HepG2 (cell line): ENCODE data around the gene MAD2L2. TPM values are rescaled to one million over a fixed set of nuclear protein-coding genes. Genes with fewer than 3 reads are reported as not detected.

Source experiments
- EZH2 ChIP-seq: conservative IDR thresholded peaks from 2 replicates; pipeline ENCODE4 v1.6.1; 2012; ENCODE audit warnings: mild to moderate bottlenecking, low read depth, low read length, moderate library complexity
- FOXC1 ChIP-seq: sonication (generic); formaldehyde crosslinking; IDR thresholded peaks from 2 replicates; pipeline ENCODE4 v1.8.0; 2022; ENCODE audit warnings: mild to moderate bottlenecking, missing genetic modification reagents, borderline replicate concordance
- KMT2B ChIP-seq: IDR thresholded peaks from 2 replicates; pipeline ENCODE4 v1.6.1; 2016; ENCODE audit warnings: missing genetic modification reagents, missing compliant biosample characterization
- PAF1 ChIP-seq: IDR thresholded peaks from 2 replicates; pipeline ENCODE4 v1.6.1; 2016; ENCODE audit warnings: missing genetic modification reagents, missing compliant biosample characterization
- POGZ ChIP-seq: sonication (generic); formaldehyde crosslinking; IDR thresholded peaks from 2 replicates; pipeline ENCODE4 v1.4.0; 2020; ENCODE audit warnings: mild to moderate bottlenecking, missing genetic modification reagents
- POLR2G ChIP-seq: fragments of 200-400 bp; formaldehyde crosslinking; IDR thresholded peaks from 2 replicates; pipeline ENCODE4 v1.6.1; 2018; ENCODE audit warnings: mild to moderate bottlenecking, low read depth, low read length, moderate library complexity
- SMAD1 ChIP-seq: sonication (generic); formaldehyde crosslinking; IDR thresholded peaks from 2 replicates; pipeline ENCODE4 v1.4.0; 2020; ENCODE audit warnings: missing genetic modification reagents, low read depth, mild to moderate bottlenecking, borderline replicate concordance
- TAF1 ChIP-seq: sonication (generic); formaldehyde crosslinking; IDR thresholded peaks from 2 replicates; pipeline ENCODE4 v1.4.0; 2020; ENCODE audit warnings: missing genetic modification reagents
- TBX2 ChIP-seq: sonication (generic); formaldehyde crosslinking; IDR thresholded peaks from 2 replicates; pipeline ENCODE4 v1.5.0; 2020; ENCODE audit warnings: missing genetic modification reagents, mild to moderate bottlenecking, borderline replicate concordance
- ZNF234 ChIP-seq: sonication (generic); formaldehyde crosslinking; conservative IDR thresholded peaks from 2 replicates; pipeline ENCODE4 v1.5.1; 2020; ENCODE audit warnings: mild to moderate bottlenecking, missing genetic modification reagents
- ZNF501 ChIP-seq: sonication (generic); formaldehyde crosslinking; IDR thresholded peaks from 2 replicates; pipeline ENCODE4 v1.5.1; 2020; ENCODE audit warnings: mild to moderate bottlenecking, moderate library complexity, missing genetic modification reagents
- ZNF598 ChIP-seq: sonication (generic); formaldehyde crosslinking; IDR thresholded peaks from 2 replicates; pipeline ENCODE4 v1.5.1; 2020; ENCODE audit warnings: mild to moderate bottlenecking, missing genetic modification reagents, borderline replicate concordance
- ZNF629 ChIP-seq: sonication (generic); formaldehyde crosslinking; conservative IDR thresholded peaks from 2 replicates; pipeline ENCODE4 v1.5.0; 2020; ENCODE audit warnings: missing genetic modification reagents
- polyA plus RNA-seq, 8 experiments: library from polyadenylated mRNA; depleted of rRNA in 3 of 8; stranded (reverse) in 7 of 8; unstranded in 1 of 8; fragments of >200 nt; fragmentation: Illumina TruSeq in 4 of 8; extraction: Trizol in 4 of 8; gene quantifications; 2 replicates each; pipeline versions ENCODE4 v1.2.1 to v1.2.3, GENCODE V29; 2011 to 2016; ENCODE audit warnings: low read depth in 4 of 8, missing spikeins in 1 of 8, mixed read lengths in 1 of 8; ENCODE audit not compliant: insufficient read depth in 1 of 8
- total RNA-seq, 5 experiments: library from RNA; depleted of rRNA; stranded (reverse); fragments of >200 nt; fragmentation: Illumina TruSeq; extraction: Trizol; gene quantifications; 2 replicates each; pipeline ENCODE4 v1.2.3, GENCODE V29; 2016; ENCODE audit warnings: low read depth in 1 of 5
- TF ChIP-seq, protein P1 (sequence below): sonication (generic); formaldehyde crosslinking; IDR thresholded peaks from 2 replicates; pipeline ENCODE4 v1.4.0; 2020; ENCODE audit warnings: missing genetic modification reagents
- TF ChIP-seq, protein P2 (sequence below): IDR thresholded peaks from 2 replicates; pipeline ENCODE4 v1.6.1; 2016; ENCODE audit warnings: low read depth
- TF ChIP-seq, protein P3 (sequence below): sonication (generic); formaldehyde crosslinking; IDR thresholded peaks from 2 replicates; pipeline ENCODE4 v1.4.0; 2020; ENCODE audit warnings: missing genetic modification reagents, borderline replicate concordance

MAD2L2 gene
- total and polyA plus RNA-seq, 2 of the 13 experiments (the other 11 are each of a cell fraction or from before 2014, with no cell fraction given), result 51.8 to 53.8 TPM

DNA sequence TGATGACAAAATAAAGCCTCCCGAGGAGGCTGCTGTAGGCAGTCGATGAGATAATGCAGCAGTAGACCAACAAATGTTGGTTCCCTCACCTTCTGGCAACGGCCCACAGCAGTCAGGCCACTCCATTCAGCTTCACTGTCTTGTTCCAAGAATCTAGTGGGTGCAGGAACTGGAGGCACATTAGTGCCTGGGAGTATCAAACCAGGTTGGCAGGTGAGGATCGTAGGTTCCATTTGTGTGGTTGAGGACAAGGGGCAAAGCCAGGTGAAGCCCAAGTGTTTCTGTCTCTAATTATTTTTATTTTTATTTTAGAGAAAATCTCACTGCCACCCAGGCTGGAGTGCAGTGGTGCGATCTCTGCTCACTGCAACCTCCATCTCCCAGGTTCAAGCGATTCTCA, 40.0 kb downstream of the MAD2L2 start (continued):
- TF ChIP-seq FOXC1 (CRISPR knock-in tag) (no peak), ZNF234 (CRISPR knock-in tag) (no peak), ZNF598 (no peak), POLR2G (peak; percentile 40; the same call in 1 of the 2 replicates), TAF1 (CRISPR knock-in tag) (no peak), ZNF629 (CRISPR knock-in tag) (no peak), ZNF501 (no peak), TBX2 (CRISPR knock-in tag) (no peak), PAF1 (CRISPR knock-in tag) (0 out of 2 replicates have a peak, but pooled peaks have one; percentile 10), POGZ (CRISPR knock-in tag) (no peak), EZH2 (no peak), KMT2B (CRISPR knock-in tag) (no peak), SMAD1 (CRISPR knock-in tag) (no peak)
- TF ChIP-seq, protein P1, sequence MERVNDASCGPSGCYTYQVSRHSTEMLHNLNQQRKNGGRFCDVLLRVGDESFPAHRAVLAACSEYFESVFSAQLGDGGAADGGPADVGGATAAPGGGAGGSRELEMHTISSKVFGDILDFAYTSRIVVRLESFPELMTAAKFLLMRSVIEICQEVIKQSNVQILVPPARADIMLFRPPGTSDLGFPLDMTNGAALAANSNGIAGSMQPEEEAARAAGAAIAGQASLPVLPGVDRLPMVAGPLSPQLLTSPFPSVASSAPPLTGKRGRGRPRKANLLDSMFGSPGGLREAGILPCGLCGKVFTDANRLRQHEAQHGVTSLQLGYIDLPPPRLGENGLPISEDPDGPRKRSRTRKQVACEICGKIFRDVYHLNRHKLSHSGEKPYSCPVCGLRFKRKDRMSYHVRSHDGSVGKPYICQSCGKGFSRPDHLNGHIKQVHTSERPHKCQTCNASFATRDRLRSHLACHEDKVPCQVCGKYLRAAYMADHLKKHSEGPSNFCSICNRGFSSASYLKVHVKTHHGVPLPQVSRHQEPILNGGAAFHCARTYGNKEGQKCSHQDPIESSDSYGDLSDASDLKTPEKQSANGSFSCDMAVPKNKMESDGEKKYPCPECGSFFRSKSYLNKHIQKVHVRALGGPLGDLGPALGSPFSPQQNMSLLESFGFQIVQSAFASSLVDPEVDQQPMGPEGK (CRISPR knock-in tag), result no peak
- TF ChIP-seq, protein P2, sequence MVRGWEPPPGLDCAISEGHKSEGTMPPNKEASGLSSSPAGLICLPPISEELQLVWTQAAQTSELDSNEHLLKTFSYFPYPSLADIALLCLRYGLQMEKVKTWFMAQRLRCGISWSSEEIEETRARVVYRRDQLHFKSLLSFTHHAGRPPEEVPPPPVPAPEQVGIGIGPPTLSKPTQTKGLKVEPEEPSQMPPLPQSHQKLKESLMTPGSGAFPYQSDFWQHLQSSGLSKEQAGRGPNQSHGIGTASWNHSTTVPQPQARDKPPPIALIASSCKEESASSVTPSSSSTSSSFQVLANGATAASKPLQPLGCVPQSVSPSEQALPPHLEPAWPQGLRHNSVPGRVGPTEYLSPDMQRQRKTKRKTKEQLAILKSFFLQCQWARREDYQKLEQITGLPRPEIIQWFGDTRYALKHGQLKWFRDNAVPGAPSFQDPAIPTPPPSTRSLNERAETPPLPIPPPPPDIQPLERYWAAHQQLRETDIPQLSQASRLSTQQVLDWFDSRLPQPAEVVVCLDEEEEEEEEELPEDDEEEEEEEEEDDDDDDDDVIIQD (CRISPR knock-in tag), result no peak
- TF ChIP-seq, protein P3, sequence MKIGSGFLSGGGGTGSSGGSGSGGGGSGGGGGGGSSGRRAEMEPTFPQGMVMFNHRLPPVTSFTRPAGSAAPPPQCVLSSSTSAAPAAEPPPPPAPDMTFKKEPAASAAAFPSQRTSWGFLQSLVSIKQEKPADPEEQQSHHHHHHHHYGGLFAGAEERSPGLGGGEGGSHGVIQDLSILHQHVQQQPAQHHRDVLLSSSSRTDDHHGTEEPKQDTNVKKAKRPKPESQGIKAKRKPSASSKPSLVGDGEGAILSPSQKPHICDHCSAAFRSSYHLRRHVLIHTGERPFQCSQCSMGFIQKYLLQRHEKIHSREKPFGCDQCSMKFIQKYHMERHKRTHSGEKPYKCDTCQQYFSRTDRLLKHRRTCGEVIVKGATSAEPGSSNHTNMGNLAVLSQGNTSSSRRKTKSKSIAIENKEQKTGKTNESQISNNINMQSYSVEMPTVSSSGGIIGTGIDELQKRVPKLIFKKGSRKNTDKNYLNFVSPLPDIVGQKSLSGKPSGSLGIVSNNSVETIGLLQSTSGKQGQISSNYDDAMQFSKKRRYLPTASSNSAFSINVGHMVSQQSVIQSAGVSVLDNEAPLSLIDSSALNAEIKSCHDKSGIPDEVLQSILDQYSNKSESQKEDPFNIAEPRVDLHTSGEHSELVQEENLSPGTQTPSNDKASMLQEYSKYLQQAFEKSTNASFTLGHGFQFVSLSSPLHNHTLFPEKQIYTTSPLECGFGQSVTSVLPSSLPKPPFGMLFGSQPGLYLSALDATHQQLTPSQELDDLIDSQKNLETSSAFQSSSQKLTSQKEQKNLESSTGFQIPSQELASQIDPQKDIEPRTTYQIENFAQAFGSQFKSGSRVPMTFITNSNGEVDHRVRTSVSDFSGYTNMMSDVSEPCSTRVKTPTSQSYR (CRISPR knock-in tag), result no peak
- TF ChIP-seq, all 625 proteins: peak for 4
